ENCODE measurements around the gene LRRC8C. TPM values are rescaled to one million over a fixed set of nuclear protein-coding genes. Genes with fewer than 3 reads are reported as not detected.

LRRC8C gene
- total RNA-seq = 9.3 and 10.8 TPM in 2 replicates

DNA sequence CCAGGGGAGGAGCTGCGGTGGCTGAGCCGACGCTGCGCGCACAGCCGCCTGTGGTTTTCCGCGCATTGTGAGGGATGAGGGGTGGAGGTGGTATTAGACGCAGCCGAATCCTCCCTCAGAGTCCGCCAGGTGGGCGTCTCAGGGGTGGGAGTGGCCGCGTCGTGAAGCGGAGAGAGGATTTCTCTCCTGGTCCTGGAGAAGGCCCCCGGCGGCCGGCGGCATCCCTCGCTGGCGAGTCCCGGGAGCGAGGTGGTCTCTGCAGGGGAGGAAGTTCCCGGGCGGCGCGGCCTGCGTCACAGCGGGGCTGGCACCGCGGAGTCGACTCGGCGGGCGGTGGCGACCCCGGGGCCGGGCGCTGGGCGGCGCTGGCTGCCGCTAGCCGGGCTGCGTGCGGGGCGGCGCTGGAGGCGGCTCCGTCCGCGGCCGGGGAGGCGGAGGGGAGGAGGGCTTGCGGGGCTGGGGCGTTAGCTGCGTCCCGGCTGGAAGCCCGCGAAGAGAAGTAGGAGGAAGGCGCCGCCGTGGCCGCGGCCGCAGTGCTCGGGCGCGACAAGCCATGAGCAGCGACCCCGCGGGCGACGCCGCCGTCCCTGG lies at the start of gene LRRC8C:
LRRC8C (plus strand) TSS at position 464 of the 591 bp plus-strand sequence. CDS start 53,354 bp downstream, outside the sequence.
- TF ChIP-seq, protein P1, sequence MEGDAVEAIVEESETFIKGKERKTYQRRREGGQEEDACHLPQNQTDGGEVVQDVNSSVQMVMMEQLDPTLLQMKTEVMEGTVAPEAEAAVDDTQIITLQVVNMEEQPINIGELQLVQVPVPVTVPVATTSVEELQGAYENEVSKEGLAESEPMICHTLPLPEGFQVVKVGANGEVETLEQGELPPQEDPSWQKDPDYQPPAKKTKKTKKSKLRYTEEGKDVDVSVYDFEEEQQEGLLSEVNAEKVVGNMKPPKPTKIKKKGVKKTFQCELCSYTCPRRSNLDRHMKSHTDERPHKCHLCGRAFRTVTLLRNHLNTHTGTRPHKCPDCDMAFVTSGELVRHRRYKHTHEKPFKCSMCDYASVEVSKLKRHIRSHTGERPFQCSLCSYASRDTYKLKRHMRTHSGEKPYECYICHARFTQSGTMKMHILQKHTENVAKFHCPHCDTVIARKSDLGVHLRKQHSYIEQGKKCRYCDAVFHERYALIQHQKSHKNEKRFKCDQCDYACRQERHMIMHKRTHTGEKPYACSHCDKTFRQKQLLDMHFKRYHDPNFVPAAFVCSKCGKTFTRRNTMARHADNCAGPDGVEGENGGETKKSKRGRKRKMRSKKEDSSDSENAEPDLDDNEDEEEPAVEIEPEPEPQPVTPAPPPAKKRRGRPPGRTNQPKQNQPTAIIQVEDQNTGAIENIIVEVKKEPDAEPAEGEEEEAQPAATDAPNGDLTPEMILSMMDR (IDR thresholded peaks at IDR 0.05; ENCODE audit: insufficient read depth, low read depth, low read length) = no peak
- peak; percentile 73 for DNase-seq (ENCODE audit: low read depth)

DNA sequence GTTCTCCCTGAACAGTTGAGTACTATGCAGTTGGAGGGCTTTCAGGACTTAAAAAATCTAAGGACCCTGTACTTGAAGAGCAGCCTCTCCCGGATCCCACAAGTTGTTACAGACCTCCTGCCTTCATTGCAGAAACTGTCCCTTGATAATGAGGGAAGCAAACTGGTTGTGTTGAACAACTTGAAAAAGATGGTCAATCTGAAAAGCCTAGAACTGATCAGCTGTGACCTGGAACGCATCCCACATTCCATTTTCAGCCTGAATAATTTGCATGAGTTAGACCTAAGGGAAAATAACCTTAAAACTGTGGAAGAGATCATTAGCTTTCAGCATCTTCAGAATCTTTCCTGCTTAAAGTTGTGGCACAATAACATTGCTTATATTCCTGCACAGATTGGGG lies 48.7 kb upstream of the LRRC8C start:
- H3K4me3 ChIP-seq (ENCODE audit: low read depth, low read length) = no peak overlapping the region
- no peak for DNase-seq (ENCODE audit: low read depth)
- TF ChIP-seq, protein P1 (IDR thresholded peaks at IDR 0.05; ENCODE audit: insufficient read depth, low read depth, low read length) = no peak

More for the DNA sequence above, at the start of gene LRRC8C:
- H3K4me3 ChIP-seq (ENCODE audit: low read depth, low read length) = peak within 1 kb of the TSS; percentile 82

- TF ChIP-seq, protein P1 (IDR thresholded peaks at IDR 0.05; ENCODE audit: insufficient read depth, low read depth, low read length) = no peak
Measured at GRCh38 chr1:89584781-89585180, 48.1 kb upstream of the LRRC8C start.

GRCh38 chr1:89587729-89588161 lies 45.2 kb upstream of the LRRC8C start:
- no peak overlapping the region for H3K4me3 ChIP-seq (ENCODE audit: low read depth, low read length)
- TF ChIP-seq, protein P1 (IDR thresholded peaks at IDR 0.05; ENCODE audit: insufficient read depth, low read depth, low read length) = no peak
- DNase-seq (ENCODE audit: low read depth) = no peak

More at GRCh38 chr1:89584781-89585180, 48.1 kb upstream of the LRRC8C start:
- no peak overlapping the region for H3K4me3 ChIP-seq (ENCODE audit: low read depth, low read length)
- no peak for DNase-seq (ENCODE audit: low read depth)

- DNase-seq (ENCODE audit: low read depth) = no peak
- no peak overlapping the region for H3K4me3 ChIP-seq (ENCODE audit: low read depth, low read length)
- TF ChIP-seq, protein P1 (IDR thresholded peaks at IDR 0.05; ENCODE audit: insufficient read depth, low read depth, low read length) = no peak
Measured at GRCh38 chr1:89588480-89588879, 44.4 kb upstream of the LRRC8C start.

DNA sequence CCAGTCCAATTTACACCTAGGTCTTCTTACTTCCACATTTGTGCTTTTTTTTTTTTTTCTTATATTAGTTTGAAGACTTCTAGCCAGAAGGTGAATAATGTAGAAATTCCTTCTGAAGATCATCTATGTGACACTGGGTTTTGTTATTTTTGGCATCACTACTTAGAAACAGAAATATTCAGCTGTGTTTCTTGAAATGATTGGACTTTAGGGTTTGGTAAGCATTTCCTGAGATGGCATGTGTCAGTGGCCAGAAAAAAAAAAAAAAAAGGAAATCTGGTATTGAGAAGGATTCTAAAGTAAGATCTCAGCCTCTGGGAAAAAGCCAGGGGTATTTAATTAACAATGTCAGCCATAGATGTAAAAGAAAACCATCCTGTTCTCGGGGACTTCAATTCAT lies 43.4 kb upstream of the LRRC8C start:
- H3K4me3 ChIP-seq (ENCODE audit: low read depth, low read length) = no peak overlapping the region
- TF ChIP-seq, protein P1 (IDR thresholded peaks at IDR 0.05; ENCODE audit: insufficient read depth, low read depth, low read length) = no peak
- no peak for DNase-seq (ENCODE audit: low read depth)

Measured in fibroblast of villous mesenchyme (primary cell).